ENCODE data around the gene YWHAE. TPM values are rescaled to one million over a fixed set of nuclear protein-coding genes. Genes with fewer than 3 reads are reported as not detected.

Gene YWHAE
- total and polyA plus RNA-seq, 2 donors (not counting 1 experiment from before 2014, with no cell fraction given), result 364 to 1,742 TPM

- TF ChIP-seq EZH2 (IDR thresholded peaks at IDR 0.05; ENCODE audit: low read length, missing control alignments) (no peak), CTCF (conservative IDR thresholded peaks at IDR 0.05 in 1 of 2, IDR thresholded peaks at IDR 0.05 in 1 of 2; ENCODE audit: low read depth in 1 of 2, low read length in 2 of 2) (no peak)
- Histone ChIP-seq H3K4me2 (ENCODE audit: extremely low read depth, insufficient read depth, low read length) (no peak overlapping the region), H3K79me2 (ENCODE audit: control insufficient read depth, insufficient read depth, low read length) (peaks cover 85% of the 10 kb centered on the region), H3K4me1 (ENCODE audit: control insufficient read depth, extremely low read depth, insufficient read depth, low read length) (peaks cover 3% of the 10 kb centered on the region), H3K4me3 (replicated peaks in 1 of 4; ENCODE audit: control extremely low read depth in 1 of 4, insufficient read depth in 1 of 4, low read depth in 3 of 4, low read length in 4 of 4) (no peak overlapping the region), H3K9me3 (ENCODE audit: control insufficient read depth, insufficient read depth, low read depth, low read length) (no peaks in the 10 kb centered on the region), H3K27ac (ENCODE audit: insufficient read depth, low read length) (no peak overlapping the region), H3K27me3 (ENCODE audit: control insufficient read depth, insufficient read depth, low read length) (no peaks in the 10 kb centered on the region), H2AFZ (ENCODE audit: low read length) (no peak overlapping the region), H3K36me3 (ENCODE audit: control insufficient read depth, insufficient read depth, low read length) (peaks cover 9% of the 10 kb centered on the region), H4K20me1 (ENCODE audit: control insufficient read depth, extremely low read depth, insufficient read depth, low read length) (no peaks in the 10 kb centered on the region), H3K9ac (ENCODE audit: insufficient read depth, low read length) (no peak overlapping the region)
- no peak for DNase-seq (ENCODE audit: low read depth in 2 of 2)
These were observed 48.7 kb downstream of the YWHAE start for GRCh38 chr17:1351275-1351674.

GRCh38 chr17:1347589-1348323 is 52.3 kb downstream of the YWHAE start:
- H3K9me3 ChIP-seq (ENCODE audit: control insufficient read depth, insufficient read depth, low read depth, low read length), result no peaks in the 10 kb centered on the region
- H2AFZ ChIP-seq (ENCODE audit: low read length), result no peak overlapping the region
- peak overlapping the region; percentile 37 for H3K9ac ChIP-seq (ENCODE audit: insufficient read depth, low read length)
- H3K4me3 ChIP-seq (replicated peaks in 1 of 4; ENCODE audit: control extremely low read depth in 1 of 4, insufficient read depth in 1 of 4, low read depth in 3 of 4, low read length in 4 of 4), result peak overlapping the region; percentile 5 to 27 (median 16)
- H3K36me3 ChIP-seq (ENCODE audit: control insufficient read depth, insufficient read depth, low read length), result peaks cover 5% of the 10 kb centered on the region
- no peaks in the 10 kb centered on the region for H4K20me1 ChIP-seq (ENCODE audit: control insufficient read depth, extremely low read depth, insufficient read depth, low read length)
- peak overlapping the region; percentile 55 for H3K27ac ChIP-seq (ENCODE audit: insufficient read depth, low read length)
- peaks cover 74% of the 10 kb centered on the region for H3K79me2 ChIP-seq (ENCODE audit: control insufficient read depth, insufficient read depth, low read length)
- H3K27me3 ChIP-seq (ENCODE audit: control insufficient read depth, insufficient read depth, low read length), result no peaks in the 10 kb centered on the region
- peak in 1 of 2 donors; percentile 59 for DNase-seq (ENCODE audit: low read depth in 2 of 2)
- peaks cover 3% of the 10 kb centered on the region for H3K4me1 ChIP-seq (ENCODE audit: control insufficient read depth, extremely low read depth, insufficient read depth, low read length)
- TF ChIP-seq CTCF (conservative IDR thresholded peaks at IDR 0.05 in 1 of 2, IDR thresholded peaks at IDR 0.05 in 1 of 2; ENCODE audit: low read depth in 1 of 2, low read length in 2 of 2) (no peak), EZH2 (IDR thresholded peaks at IDR 0.05; ENCODE audit: low read length, missing control alignments) (no peak)
- H3K4me2 ChIP-seq (ENCODE audit: extremely low read depth, insufficient read depth, low read length), result peak overlapping the region; percentile 81

- Histone ChIP-seq H3K9me3 (ENCODE audit: control insufficient read depth, insufficient read depth, low read depth, low read length) (no peaks in the 10 kb centered on the region), H2AFZ (ENCODE audit: low read length) (no peak overlapping the region), H4K20me1 (ENCODE audit: control insufficient read depth, extremely low read depth, insufficient read depth, low read length) (no peaks in the 10 kb centered on the region), H3K4me3 (replicated peaks in 1 of 4; ENCODE audit: control extremely low read depth in 1 of 4, insufficient read depth in 1 of 4, low read depth in 3 of 4, low read length in 4 of 4) (no peak overlapping the region), H3K4me1 (ENCODE audit: control insufficient read depth, extremely low read depth, insufficient read depth, low read length) (peaks cover 3% of the 10 kb centered on the region), H3K36me3 (ENCODE audit: control insufficient read depth, insufficient read depth, low read length) (peaks cover 3% of the 10 kb centered on the region), H3K9ac (ENCODE audit: insufficient read depth, low read length) (no peak overlapping the region), H3K4me2 (ENCODE audit: extremely low read depth, insufficient read depth, low read length) (no peak overlapping the region), H3K27me3 (ENCODE audit: control insufficient read depth, insufficient read depth, low read length) (no peaks in the 10 kb centered on the region), H3K79me2 (ENCODE audit: control insufficient read depth, insufficient read depth, low read length) (peaks cover 44% of the 10 kb centered on the region), H3K27ac (ENCODE audit: insufficient read depth, low read length) (no peak overlapping the region)
- no peak for DNase-seq (ENCODE audit: low read depth in 2 of 2)
- TF ChIP-seq CTCF (conservative IDR thresholded peaks at IDR 0.05 in 1 of 2, IDR thresholded peaks at IDR 0.05 in 1 of 2; ENCODE audit: low read depth in 1 of 2, low read length in 2 of 2) (no peak), EZH2 (IDR thresholded peaks at IDR 0.05; ENCODE audit: low read length, missing control alignments) (no peak)
These were observed 55.5 kb downstream of the YWHAE start for GRCh38 chr17:1344521-1344920.
